ENCODE data around the gene TSR3. TPM values are rescaled to one million over a fixed set of nuclear protein-coding genes. Genes with fewer than 3 reads are reported as not detected.

Gene TSR3
- total and polyA plus RNA-seq, 2 of the 13 experiments (the other 11 are each of a cell fraction or from before 2014, with no cell fraction given) = 24.2 to 51.0 TPM

DNA sequence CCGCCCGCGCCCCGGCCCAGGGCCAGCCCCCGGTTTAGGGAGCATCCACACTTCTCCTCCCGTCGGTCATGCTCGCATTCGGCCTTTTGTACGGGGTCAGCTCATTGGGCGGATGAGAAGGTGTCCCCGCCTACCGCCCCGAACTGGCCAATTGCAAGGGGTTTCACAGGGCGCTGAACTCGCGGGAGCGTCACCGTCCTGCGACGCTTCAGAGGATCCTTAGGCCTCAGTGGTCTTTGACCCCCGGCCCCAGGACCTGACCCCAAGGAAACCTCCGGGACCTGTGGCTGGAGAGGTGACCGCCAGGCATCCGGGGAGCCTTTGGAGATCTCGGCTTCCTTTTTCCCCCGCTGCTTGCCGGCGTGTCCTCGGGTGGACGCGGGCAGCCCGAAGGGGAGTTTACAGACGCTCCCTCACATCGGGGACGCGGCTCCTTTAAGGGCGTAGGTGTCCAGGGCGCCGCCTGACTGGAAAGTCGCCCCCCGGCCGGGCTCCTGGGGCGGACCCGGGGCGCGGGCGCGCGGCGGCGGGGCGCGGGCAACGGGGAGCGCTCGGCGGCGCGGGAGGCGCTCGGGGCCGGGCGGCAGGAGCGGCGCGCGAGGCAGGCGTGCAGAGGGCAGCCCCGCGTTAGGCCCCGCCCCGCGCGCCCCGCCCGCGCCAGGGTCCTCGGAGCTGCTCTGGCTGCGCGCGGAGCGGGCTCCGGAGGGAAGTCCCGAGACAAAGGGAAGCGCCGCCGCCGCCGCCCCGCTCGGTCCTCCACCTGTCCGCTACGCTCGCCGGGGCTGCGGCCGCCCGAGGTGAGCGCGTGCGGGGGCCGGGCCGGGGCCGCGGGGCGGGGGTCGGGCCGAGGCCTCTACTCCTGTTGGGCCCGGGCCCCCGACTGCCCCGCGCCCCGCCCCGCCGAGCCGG is 42.4 kb downstream of the TSR3 start, which contains the start of gene UBE2I (continued):
- TF ChIP-seq CREB1 (IDR thresholded peaks at IDR 0.05) (peak; percentile 95), CREB1 (CRISPR knock-in tag; IDR thresholded peaks at IDR 0.05) (peak; percentile 81; the same call in 1 of the 2 replicates), ZNF207 (IDR thresholded peaks at IDR 0.05; ENCODE audit: borderline replicate concordance) (no peak), PPARG (CRISPR knock-in tag; conservative IDR thresholded peaks at IDR 0.05) (no peak), ZNF7 (CRISPR knock-in tag; IDR thresholded peaks at IDR 0.05) (no peak), ZNF577 (CRISPR knock-in tag; IDR thresholded peaks at IDR 0.05; ENCODE audit: borderline replicate concordance, low read depth) (no peak), RELA (CRISPR knock-in tag; IDR thresholded peaks at IDR 0.05) (no peak), FOSL1 (CRISPR knock-in tag; IDR thresholded peaks at IDR 0.05; ENCODE audit: borderline replicate concordance) (no peak), MYC (CRISPR knock-in tag; IDR thresholded peaks at IDR 0.05; ENCODE audit: borderline replicate concordance) (peak; percentile 74), CBX2 (IDR thresholded peaks at IDR 0.05; ENCODE audit: low read depth, low read length) (no peak), CBX2 (CRISPR knock-in tag; IDR thresholded peaks at IDR 0.05; ENCODE audit: low read depth) (no peak), ZNF354B (CRISPR knock-in tag; IDR thresholded peaks at IDR 0.05) (no peak), JARID2 (CRISPR knock-in tag; IDR thresholded peaks at IDR 0.05; ENCODE audit: insufficient replicate concordance) (no peak), SP4 (CRISPR knock-in tag; IDR thresholded peaks at IDR 0.05) (peak; percentile 98), ZFP82 (CRISPR knock-in tag; IDR thresholded peaks at IDR 0.05; ENCODE audit: borderline replicate concordance) (peak; percentile 66; the same call in 1 of the 2 replicates), ZMYM3 (CRISPR knock-in tag; IDR thresholded peaks at IDR 0.05) (no peak), CENPT (CRISPR knock-in tag; IDR thresholded peaks at IDR 0.05; ENCODE audit: low read depth) (no peak), TCF7 (IDR thresholded peaks at IDR 0.05; ENCODE audit: low read depth) (no peak), KDM4B (CRISPR knock-in tag; IDR thresholded peaks at IDR 0.05) (peak; percentile 19; the same call in 1 of the 2 replicates), ZNF3 (CRISPR knock-in tag; IDR thresholded peaks at IDR 0.05) (peak; percentile 60; the same call in 1 of the 2 replicates), GFI1 (CRISPR knock-in tag; IDR thresholded peaks at IDR 0.05; ENCODE audit: borderline replicate concordance) (peak; percentile 56; the same call in 1 of the 2 replicates), ZNF331 (CRISPR knock-in tag; IDR thresholded peaks at IDR 0.05) (no peak)
- TF ChIP-seq, protein P1, sequence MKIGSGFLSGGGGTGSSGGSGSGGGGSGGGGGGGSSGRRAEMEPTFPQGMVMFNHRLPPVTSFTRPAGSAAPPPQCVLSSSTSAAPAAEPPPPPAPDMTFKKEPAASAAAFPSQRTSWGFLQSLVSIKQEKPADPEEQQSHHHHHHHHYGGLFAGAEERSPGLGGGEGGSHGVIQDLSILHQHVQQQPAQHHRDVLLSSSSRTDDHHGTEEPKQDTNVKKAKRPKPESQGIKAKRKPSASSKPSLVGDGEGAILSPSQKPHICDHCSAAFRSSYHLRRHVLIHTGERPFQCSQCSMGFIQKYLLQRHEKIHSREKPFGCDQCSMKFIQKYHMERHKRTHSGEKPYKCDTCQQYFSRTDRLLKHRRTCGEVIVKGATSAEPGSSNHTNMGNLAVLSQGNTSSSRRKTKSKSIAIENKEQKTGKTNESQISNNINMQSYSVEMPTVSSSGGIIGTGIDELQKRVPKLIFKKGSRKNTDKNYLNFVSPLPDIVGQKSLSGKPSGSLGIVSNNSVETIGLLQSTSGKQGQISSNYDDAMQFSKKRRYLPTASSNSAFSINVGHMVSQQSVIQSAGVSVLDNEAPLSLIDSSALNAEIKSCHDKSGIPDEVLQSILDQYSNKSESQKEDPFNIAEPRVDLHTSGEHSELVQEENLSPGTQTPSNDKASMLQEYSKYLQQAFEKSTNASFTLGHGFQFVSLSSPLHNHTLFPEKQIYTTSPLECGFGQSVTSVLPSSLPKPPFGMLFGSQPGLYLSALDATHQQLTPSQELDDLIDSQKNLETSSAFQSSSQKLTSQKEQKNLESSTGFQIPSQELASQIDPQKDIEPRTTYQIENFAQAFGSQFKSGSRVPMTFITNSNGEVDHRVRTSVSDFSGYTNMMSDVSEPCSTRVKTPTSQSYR (CRISPR knock-in tag; IDR thresholded peaks at IDR 0.05; ENCODE audit: borderline replicate concordance) = no peak
- TF ChIP-seq, protein P2, sequence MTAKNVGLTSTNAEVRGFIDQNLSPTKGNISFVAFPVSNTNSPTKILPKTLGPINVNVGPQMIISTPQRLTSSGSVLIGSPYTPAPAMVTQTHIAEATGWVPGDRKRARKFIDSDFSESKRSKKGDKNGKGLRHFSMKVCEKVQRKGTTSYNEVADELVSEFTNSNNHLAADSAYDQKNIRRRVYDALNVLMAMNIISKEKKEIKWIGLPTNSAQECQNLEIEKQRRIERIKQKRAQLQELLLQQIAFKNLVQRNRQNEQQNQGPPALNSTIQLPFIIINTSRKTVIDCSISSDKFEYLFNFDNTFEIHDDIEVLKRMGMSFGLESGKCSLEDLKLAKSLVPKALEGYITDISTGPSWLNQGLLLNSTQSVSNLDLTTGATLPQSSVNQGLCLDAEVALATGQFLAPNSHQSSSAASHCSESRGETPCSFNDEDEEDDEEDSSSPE (CRISPR knock-in tag; IDR thresholded peaks at IDR 0.05) = no peak
- TF ChIP-seq, protein P3, sequence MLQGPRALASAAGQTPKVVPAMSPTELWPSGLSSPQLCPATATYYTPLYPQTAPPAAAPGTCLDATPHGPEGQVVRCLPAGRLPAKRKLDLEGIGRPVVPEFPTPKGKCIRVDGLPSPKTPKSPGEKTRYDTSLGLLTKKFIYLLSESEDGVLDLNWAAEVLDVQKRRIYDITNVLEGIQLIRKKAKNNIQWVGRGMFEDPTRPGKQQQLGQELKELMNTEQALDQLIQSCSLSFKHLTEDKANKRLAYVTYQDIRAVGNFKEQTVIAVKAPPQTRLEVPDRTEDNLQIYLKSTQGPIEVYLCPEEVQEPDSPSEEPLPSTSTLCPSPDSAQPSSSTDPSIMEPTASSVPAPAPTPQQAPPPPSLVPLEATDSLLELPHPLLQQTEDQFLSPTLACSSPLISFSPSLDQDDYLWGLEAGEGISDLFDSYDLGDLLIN (CRISPR knock-in tag; IDR thresholded peaks at IDR 0.05; ENCODE audit: borderline replicate concordance) = no peak
